Measurements from ENCODE around the gene MINPP1.
"Not testable (repeated sequence)": the region's sequence is repeated elsewhere in the genome, so short reads cannot be mapped to it uniquely, and the experiment has no call there.

The MINPP1 gene

GRCh38 chr10:87578160-87578841, 73.6 kb downstream of the MINPP1 start:
- no peak for DNase-seq

DNA sequence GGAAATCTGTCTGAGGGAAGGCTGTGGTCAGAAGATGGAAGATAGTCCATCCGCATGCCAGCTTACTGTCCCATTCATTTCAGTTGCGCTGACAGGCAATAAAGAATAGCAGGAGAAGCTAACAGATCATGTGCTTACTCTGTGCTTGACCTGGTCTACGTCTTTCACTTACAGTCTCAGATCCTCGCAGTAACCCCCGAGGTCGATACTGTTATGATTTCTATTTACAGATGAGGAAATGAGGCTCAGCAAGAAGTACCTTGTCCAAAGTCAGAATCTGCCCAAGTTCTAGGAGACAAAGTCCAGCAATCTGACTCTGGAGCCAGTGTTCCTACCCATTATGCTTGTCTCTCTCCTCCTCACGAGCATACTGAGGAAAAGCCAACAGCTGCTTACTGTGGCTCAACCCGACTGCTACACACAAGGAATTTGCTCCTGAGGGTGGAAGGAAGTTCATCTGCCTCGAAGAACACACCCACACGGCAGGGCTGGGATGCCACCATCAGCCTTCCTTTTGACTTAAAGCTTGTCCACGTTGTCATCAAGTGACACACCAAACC, 74.2 kb downstream of the MINPP1 start:
- no peak for DNase-seq

DNA sequence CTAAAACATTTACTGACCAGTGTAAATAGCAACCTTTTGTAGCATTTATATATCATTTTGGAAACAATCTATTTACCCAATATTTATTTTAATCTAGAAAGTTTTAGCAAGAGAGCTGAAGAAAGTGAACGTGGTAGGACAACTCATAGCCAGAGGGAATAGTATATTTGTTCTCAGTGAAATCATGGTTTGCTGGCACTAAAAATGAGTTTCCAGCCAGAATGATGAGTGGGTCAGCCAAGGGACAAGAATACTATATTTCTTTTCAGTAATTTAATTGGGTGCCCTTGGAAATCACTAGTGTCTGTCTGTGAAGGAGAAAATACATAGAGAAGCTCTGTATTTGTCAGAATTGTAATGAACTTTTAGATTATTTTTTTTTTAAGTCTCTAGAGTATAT, 74.9 kb downstream of the MINPP1 start:
- no peak for DNase-seq

DNA sequence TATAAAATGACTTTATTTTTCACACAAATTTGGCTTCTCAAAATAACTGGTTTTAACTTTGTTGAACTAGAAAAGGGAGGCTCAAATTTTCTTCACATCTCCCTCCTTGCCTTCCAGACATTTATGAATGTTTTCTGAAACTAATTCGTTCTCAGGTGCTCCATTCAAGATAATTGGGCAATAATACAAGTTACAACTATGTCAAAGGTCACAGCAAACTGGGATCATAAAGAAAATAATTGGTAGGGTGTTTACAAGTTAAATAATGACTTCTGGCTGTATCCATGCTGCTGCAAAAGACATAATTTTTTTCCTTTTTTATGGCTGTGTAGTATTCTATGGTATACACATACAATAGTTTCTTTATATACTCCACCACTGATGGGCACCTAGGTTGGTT, 75.3 kb downstream of the MINPP1 start:
- DNase-seq = no peak

DNA sequence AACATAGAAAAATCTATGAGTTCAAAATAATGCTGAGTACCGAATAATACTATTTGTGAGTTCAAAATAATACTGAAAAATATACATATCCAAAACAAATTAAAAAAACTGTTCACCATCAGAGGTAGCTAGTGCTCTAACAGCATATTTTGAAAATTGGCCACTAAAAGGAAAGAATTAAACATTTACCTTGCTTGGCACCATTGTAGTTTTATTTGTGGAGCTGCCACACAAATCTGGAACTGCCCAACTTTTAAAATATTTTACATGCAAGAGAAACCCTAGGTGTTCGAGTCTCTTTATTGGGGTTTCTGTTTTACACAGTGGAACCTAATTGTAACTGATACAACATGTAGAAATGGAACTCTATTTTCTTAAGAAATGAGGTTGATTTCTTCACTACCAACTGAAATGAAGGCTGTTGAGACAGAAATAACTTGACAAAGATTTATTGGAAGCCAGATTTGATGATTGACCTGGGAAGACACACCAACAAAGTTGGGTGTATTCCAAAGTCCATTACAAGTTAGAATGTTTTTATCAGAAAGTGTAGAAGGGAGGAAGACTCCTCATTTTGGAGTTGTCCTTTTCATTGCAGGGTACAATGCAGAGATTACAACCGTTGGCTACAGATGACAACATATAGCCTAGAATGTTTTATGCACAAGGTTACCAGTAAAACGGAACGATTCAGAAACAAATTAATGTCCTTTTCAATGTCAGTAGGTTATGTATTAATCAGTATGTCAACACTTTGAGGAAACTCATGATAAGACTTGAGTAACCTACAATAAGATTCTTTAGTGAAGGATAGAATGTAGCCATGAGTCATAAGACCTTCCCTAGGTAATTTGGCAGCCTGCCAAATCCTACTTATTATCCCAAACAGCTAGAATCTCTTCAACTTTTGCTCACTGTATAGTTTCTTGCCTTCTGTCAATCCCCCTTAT, 81.1 kb downstream of the MINPP1 start:
- no peak for DNase-seq

- no peak for DNase-seq
Measured at GRCh38 chr10:87589645-87590051, 85.0 kb downstream of the MINPP1 start.

DNA sequence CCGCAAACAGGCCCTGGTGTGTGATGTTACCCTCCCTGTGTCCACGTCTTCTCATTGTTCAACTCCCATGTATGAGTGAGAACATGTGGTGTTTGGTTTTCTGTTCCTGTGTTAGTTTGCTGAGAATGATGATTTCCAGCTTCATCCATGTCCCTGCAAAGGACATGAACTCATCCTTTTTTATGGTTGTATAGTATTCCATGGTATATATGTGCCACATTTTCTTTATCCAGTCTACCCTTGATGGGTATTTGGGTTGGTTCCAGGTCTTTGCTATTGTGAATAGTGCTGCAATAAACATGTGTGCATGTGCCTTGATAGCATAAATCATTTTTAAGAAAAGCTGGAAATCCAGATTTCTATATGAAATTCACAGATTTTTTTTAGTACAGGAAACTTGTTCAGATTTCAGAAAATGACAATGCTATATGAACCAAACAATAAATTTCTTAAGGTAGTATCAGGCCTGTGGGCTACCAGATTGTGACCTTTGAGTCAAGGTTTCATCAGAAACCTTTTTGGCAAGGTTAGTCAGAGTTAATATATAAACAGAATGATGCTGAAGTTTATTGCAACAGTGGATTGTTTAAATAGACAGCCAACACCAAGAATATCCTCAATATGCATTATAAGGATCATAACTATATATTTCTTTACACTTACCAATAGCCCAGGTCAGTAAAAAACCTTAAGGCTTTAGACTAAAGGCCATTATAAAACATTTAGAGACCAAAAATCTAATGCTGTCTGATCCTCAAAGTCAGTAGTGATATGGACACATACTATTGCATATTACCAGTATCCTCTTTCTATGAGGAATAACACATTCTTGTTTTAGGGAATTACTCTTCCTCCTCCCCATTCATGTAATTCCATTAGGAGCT, 86.3 kb downstream of the MINPP1 start:
- no peak for DNase-seq

GRCh38 chr10:87591589-87591886, 86.8 kb downstream of the MINPP1 start:
- DNase-seq = no peak

DNA sequence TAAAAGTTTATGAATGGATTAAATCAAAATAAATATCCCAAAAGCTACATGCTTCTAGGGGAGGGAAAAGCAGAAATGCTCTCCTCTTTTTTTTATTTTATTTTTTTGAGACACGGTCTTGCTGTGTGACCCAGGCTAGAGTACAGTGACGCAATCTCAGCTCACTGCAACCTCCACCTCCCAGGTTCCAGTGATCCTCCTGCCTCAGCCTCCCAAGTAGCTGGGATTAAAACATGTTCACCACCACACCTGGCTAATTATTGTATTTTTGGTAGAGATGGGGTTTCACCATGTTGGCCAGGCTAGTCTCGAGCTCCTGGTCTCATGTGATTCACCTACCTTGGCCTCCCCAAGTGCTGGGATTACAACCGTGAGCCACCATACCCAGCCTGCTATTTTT, 88.2 kb downstream of the MINPP1 start:
- not testable (repeated sequence) for DNase-seq

- DNase-seq = no peak
Measured at GRCh38 chr10:87593702-87594101, 89.0 kb downstream of the MINPP1 start.

DNA sequence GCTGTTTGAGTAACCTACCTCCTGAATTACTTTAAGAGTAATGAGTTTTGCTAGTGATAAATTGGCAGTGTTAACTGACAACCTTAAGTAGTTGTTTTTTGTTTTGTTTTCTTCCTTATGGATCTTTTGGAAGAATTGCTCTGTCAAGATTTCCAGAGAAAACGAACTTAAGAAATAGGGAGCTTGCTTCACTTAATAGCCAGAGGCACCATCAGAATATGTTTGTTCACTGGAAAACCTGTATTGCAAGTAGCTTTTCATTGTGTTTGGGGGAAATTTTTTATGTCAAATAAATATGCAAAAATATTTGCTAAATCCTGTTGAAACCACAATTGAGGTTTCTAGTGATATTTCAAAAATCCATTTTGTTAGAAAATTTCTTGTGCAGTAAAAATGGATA, 89.5 kb downstream of the MINPP1 start:
- no peak for DNase-seq

GRCh38 chr10:87594864-87595263, 90.2 kb downstream of the MINPP1 start:
- no peak for DNase-seq

DNA sequence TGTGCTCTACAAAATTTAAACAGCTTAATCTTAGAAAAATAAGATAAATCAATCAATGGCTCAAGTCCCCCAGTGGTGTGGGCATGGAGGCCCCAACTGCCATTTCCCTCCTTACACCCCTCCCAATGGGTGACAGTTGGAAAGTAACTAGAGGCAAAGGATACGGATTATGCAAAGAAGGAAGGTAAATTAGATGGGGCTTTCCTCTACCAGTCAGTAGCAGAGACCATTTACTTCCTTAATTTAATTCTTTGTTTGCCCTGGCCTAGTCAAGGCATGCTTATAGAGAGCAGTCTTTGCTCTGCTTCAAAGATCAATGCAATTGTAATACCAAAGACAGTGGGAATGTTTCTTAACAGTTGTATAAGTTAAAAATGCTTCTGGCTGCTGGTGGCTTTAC, 91.7 kb downstream of the MINPP1 start:
- DNase-seq = no peak

- DNase-seq = no peak
Measured at GRCh38 chr10:87598700-87599099, 94.0 kb downstream of the MINPP1 start.

DNA sequence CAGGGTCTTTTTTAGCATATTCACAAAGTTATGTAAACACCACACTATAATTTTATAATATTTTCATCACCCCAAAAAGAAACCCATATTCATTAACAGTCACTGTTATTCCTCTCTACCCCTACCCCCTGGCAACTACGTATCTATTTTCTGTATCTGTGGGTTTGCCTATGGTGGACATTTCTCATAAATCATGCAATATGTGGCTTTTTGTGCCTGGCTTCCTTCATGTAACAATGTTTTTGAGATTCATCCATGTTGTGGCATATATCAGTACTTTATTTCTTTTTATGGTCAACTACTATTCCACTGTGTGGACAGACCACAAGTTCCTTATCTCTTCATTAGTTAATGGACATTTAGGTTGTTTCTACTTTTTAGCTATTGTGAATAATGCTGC, 95.9 kb downstream of the MINPP1 start:
- no peak for DNase-seq

All from activated CD4-positive, alpha-beta T cell treated with anti-CD3 and anti-CD28 coated beads, Interleukin-2, amount 50 U/mL, for 16 hours (primary cell).